Panc1 (cell line): ENCODE data around the gene SERGEF.

ENCODE experiments used
- POLR2AphosphoS5 ChIP-seq: IDR thresholded peaks from 2 replicates; pipeline ENCODE4 v1.6.1; 2012; ENCODE audit warnings: mild to moderate bottlenecking, low read depth, low read length, moderate library complexity
- REST ChIP-seq, 2 experiments: IDR thresholded peaks; 2 replicates each; pipeline ENCODE4 v1.6.1; 2011 to 2012; ENCODE audit warnings: low read depth in 2 of 2, control low read depth in 1 of 2, low read length in 1 of 2, mild to moderate bottlenecking in 1 of 2, moderate library complexity in 1 of 2; ENCODE audit not compliant: insufficient read depth in 1 of 2
- TF ChIP-seq, protein P1 (sequence below): fragments of 450-650 bp; IDR thresholded peaks from 2 replicates; pipeline ENCODE4 v1.5.1; 2017; ENCODE audit warnings: mild to moderate bottlenecking

DNA sequence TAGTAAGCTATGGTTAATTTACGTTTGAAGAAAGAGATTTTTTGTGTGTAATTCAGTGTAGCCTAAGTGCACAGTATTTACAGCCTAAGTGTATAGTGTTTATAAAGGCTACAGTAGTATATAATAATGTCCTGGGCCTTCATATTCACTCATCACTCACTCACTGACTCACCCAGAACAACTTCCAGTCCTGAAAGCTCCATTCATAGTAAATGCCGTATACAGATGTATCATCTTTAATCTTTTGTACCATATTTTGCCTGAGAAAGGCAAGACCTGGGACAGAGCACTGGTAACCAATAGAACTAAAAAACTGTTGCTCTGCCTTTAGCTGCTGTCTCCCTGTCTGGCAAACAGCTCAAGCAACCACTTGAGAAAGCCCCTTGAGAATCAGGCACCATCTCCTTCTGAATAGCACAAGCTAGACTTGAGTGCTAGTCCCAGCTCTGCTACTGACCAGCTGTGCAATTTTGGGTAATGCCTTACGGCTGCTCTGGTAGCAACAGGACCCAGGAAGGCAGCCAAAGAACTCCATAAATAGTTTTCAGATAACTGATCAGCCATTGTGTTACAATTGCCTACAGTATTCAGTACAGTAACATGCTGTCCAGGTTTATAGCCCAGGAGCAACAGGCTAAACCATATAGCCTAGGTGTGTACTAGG, 146.9 kb downstream of the SERGEF start:
- TF ChIP-seq, protein P1, sequence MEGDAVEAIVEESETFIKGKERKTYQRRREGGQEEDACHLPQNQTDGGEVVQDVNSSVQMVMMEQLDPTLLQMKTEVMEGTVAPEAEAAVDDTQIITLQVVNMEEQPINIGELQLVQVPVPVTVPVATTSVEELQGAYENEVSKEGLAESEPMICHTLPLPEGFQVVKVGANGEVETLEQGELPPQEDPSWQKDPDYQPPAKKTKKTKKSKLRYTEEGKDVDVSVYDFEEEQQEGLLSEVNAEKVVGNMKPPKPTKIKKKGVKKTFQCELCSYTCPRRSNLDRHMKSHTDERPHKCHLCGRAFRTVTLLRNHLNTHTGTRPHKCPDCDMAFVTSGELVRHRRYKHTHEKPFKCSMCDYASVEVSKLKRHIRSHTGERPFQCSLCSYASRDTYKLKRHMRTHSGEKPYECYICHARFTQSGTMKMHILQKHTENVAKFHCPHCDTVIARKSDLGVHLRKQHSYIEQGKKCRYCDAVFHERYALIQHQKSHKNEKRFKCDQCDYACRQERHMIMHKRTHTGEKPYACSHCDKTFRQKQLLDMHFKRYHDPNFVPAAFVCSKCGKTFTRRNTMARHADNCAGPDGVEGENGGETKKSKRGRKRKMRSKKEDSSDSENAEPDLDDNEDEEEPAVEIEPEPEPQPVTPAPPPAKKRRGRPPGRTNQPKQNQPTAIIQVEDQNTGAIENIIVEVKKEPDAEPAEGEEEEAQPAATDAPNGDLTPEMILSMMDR: no peak
- TF ChIP-seq POLR2AphosphoS5 (no peak), REST (IDR thresholded peaks at IDR 0.05; ENCODE audit: insufficient read depth in 1 of 2, low read depth in 2 of 2, low read length in 1 of 2) (no peak)
